GM23338 (cell line): ENCODE results near the gene RPL28.

ENCODE experiments used
- CTCF ChIP-seq, 2 experiments: fragments of 200-600 bp in 1 of 2; sonication (generic) in 1 of 2; conservative IDR thresholded peaks; 2 replicates each; pipeline versions ENCODE4 v1.5.1 to v1.6.1; 2016 to 2017; ENCODE audit warnings: antibody characterized with exemption in 2 of 2, low read depth in 2 of 2, mild to moderate bottlenecking in 2 of 2, moderate library complexity in 1 of 2
- ETS1 ChIP-seq: IDR thresholded peaks from 2 replicates; pipeline ENCODE4 v1.6.1; 2016; ENCODE audit warnings: antibody characterized with exemption
- EZH2 ChIP-seq: fragments of 200-600 bp; sonication (generic); IDR thresholded peaks from one replicate; pipeline ENCODE4 v1.8.0; 2017; ENCODE audit warnings: antibody characterized with exemption, mild to moderate bottlenecking, low read depth; ENCODE audit not compliant: unreplicated experiment
- EZH2phosphoT487 ChIP-seq: fragments of 200-600 bp; sonication (generic); IDR thresholded peaks from one replicate; pipeline ENCODE4 v1.8.1; 2018; ENCODE audit warnings: antibody characterized with exemption; ENCODE audit not compliant: unreplicated experiment
- NANOG ChIP-seq: IDR thresholded peaks from 2 replicates; pipeline ENCODE4 v1.6.1; 2016; ENCODE audit warnings: antibody characterized with exemption, borderline replicate concordance
- POLR2AphosphoS5 ChIP-seq: IDR thresholded peaks from 2 replicates; pipeline ENCODE4 v1.6.1; 2016; ENCODE audit warnings: antibody characterized with exemption, low read depth
- ZNF331 ChIP-seq: fragments of 250-450 bp; sonication (Bioruptor Pico); IDR thresholded peaks from 2 replicates; pipeline ENCODE4 v1.5.0; 2020; ENCODE audit warnings: low read depth, mild to moderate bottlenecking, moderate library complexity
- TF ChIP-seq, protein P1 (sequence below): IDR thresholded peaks from one replicate; pipeline ENCODE4 v1.6.1; 2018; ENCODE audit warnings: antibody characterized with exemption; ENCODE audit not compliant: unreplicated experiment

- TF ChIP-seq CTCF (conservative IDR thresholded peaks at IDR 0.05; ENCODE audit: low read depth in 2 of 2), result no peak
- peak; percentile 100 for TF ChIP-seq POLR2AphosphoS5
- TF ChIP-seq EZH2phosphoT487, result no peak
- TF ChIP-seq, protein P1, sequence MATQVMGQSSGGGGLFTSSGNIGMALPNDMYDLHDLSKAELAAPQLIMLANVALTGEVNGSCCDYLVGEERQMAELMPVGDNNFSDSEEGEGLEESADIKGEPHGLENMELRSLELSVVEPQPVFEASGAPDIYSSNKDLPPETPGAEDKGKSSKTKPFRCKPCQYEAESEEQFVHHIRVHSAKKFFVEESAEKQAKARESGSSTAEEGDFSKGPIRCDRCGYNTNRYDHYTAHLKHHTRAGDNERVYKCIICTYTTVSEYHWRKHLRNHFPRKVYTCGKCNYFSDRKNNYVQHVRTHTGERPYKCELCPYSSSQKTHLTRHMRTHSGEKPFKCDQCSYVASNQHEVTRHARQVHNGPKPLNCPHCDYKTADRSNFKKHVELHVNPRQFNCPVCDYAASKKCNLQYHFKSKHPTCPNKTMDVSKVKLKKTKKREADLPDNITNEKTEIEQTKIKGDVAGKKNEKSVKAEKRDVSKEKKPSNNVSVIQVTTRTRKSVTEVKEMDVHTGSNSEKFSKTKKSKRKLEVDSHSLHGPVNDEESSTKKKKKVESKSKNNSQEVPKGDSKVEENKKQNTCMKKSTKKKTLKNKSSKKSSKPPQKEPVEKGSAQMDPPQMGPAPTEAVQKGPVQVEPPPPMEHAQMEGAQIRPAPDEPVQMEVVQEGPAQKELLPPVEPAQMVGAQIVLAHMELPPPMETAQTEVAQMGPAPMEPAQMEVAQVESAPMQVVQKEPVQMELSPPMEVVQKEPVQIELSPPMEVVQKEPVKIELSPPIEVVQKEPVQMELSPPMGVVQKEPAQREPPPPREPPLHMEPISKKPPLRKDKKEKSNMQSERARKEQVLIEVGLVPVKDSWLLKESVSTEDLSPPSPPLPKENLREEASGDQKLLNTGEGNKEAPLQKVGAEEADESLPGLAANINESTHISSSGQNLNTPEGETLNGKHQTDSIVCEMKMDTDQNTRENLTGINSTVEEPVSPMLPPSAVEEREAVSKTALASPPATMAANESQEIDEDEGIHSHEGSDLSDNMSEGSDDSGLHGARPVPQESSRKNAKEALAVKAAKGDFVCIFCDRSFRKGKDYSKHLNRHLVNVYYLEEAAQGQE, result peak; percentile 37
- TF ChIP-seq EZH2, result no peak
- TF ChIP-seq NANOG, result no peak
- no peak for TF ChIP-seq ZNF331 (CRISPR knock-in tag)
- no peak; the same call in none of the 2 replicates for TF ChIP-seq ETS1
Measured at GRCh38 chr19:55385724-55386492, at the start of gene RPL28.
